A549 (cell line): Measurements from ENCODE around the gene FRS2. TPM values are rescaled to one million over a fixed set of nuclear protein-coding genes. Genes with fewer than 3 reads are reported as not detected.
A peak's percentile ranks its signal among the peaks of the same experiment; 100 is the strongest.

ENCODE experiments used
- ATAC-seq, 2 experiments: fragments of 200-7000 bp in 1 of 2; fragments of >200 bp in 1 of 2; cut with Nextera tagmentation in 1 of 2; cut with Tn5 transposase in 1 of 2; 3 replicates each; pipeline versions ENCODE4 v1.8.0 to v1.9.1; 2018 to 2020; ENCODE audit warnings: mild to moderate bottlenecking in 1 of 2, moderate library complexity in 1 of 2
- CTCF ChIA-PET: fragments of 300-600 bp; sonication (Branson Sonifier 250); formaldehyde crosslinking; extraction: SDS; loops from one replicate; lab custom pipeline; 2021; ENCODE audit warnings: antibody characterized with exemption, inconsistent platforms; lab: Yijun Ruan, JAX
- POLR2A ChIA-PET: fragments of 350-600 bp; formaldehyde crosslinking; extraction: SDS; loops from one replicate; lab custom pipeline; 2021; ENCODE audit warnings: antibody characterized with exemption, inconsistent platforms; lab: Yijun Ruan, JAX
- DNase-seq, 2 experiments: peaks; one replicate each; pipeline versions ENCODE4 v3.0.0 to v3.0.0-alpha.2; 2011 to 2016; ENCODE audit warnings: low read depth in 1 of 2, low spot score in 1 of 2
- FAIRE-seq: peaks from 2 replicates; lab custom pipeline; 2011; peaks lifted over from hg19 to GRCh38; lab: Jason Lieb, UNC
- H3K27ac ChIP-seq, 2 experiments: fragments of >200 bp; sonication (Bioruptor Twin); formaldehyde crosslinking; 3 replicates each; pipeline ENCODE4 v1.5.1; 2016 to 2017
- H3K4me1 ChIP-seq: fragments of >200 bp; sonication (Bioruptor Twin); formaldehyde crosslinking; 3 replicates; pipeline ENCODE4 v1.6.1; 2016
- H3K4me2 ChIP-seq: fragments of >200 bp; sonication (Bioruptor Twin); formaldehyde crosslinking; 3 replicates; pipeline ENCODE4 v1.6.1; 2016
- H3K4me3 ChIP-seq: fragments of >200 bp; sonication (Bioruptor Twin); formaldehyde crosslinking; 3 replicates; pipeline ENCODE4 v1.5.1; 2016
- H3K9me3 ChIP-seq: fragments of >200 bp; sonication (Bioruptor Twin); formaldehyde crosslinking; 3 replicates; pipeline ENCODE4 v1.6.1; 2016
- ATOH8 ChIP-seq: fragments of 250-450 bp; sonication (Bioruptor Pico); IDR thresholded peaks from 2 replicates; pipeline ENCODE4 v1.5.0; 2020; ENCODE audit warnings: low read depth, mild to moderate bottlenecking, moderate library complexity
- CTCF ChIP-seq: fragments of >200 bp; sonication (Bioruptor Twin); formaldehyde crosslinking; IDR thresholded peaks from 3 replicates; pipeline ENCODE4 v1.5.1; 2016
- FOSB ChIP-seq: fragments of 250-450 bp; sonication (Bioruptor Pico); IDR thresholded peaks from 2 replicates; pipeline ENCODE4 v1.5.0; 2020; ENCODE audit warnings: mild to moderate bottlenecking, moderate library complexity
- FOSL2 ChIP-seq, 2 experiments: fragments of 450-650 bp in 1 of 2; fragments of >200 bp in 1 of 2; sonication (Bioruptor Twin) in 1 of 2; formaldehyde crosslinking; IDR thresholded peaks; 2 replicates each; pipeline versions ENCODE4 v1.5.0 to v1.6.1; 2016 to 2020; ENCODE audit warnings: mild to moderate bottlenecking in 1 of 2, moderate library complexity in 1 of 2
- GATA3 ChIP-seq: IDR thresholded peaks from 2 replicates; pipeline ENCODE4 v1.6.1; 2012; ENCODE audit warnings: borderline replicate concordance
- HES2 ChIP-seq: fragments of >200 bp; sonication (Bioruptor Twin); formaldehyde crosslinking; IDR thresholded peaks from 2 replicates; pipeline ENCODE4 v1.6.1; 2016
- PHF8 ChIP-seq: fragments of 200-600 bp; sonication (generic); IDR thresholded peaks from 2 replicates; pipeline ENCODE4 v1.6.1; 2016; ENCODE audit warnings: low read depth, mild to moderate bottlenecking, antibody characterized with exemption, moderate library complexity, borderline replicate concordance
- POLR2A ChIP-seq: IDR thresholded peaks from 2 replicates; pipeline ENCODE4 v1.6.1; 2012; ENCODE audit warnings: mild to moderate bottlenecking, low read length
- RARB ChIP-seq: fragments of 250-450 bp; sonication (Bioruptor Pico); IDR thresholded peaks from 2 replicates; pipeline ENCODE4 v1.8.0; 2021; ENCODE audit warnings: mild to moderate bottlenecking, moderate library complexity
- RCOR1 ChIP-seq: fragments of 150-350 bp; IDR thresholded peaks from 2 replicates; pipeline ENCODE4 v1.6.1; 2014; ENCODE audit warnings: antibody characterized with exemption, low read length, low read depth
- REST ChIP-seq: fragments of 200-600 bp; sonication (generic); IDR thresholded peaks from 2 replicates; pipeline ENCODE4 v1.6.1; 2016; ENCODE audit warnings: antibody characterized with exemption, mild to moderate bottlenecking, moderate library complexity
- RNF2 ChIP-seq: fragments of 200-600 bp; sonication (generic); IDR thresholded peaks from 2 replicates; pipeline ENCODE4 v1.6.1; 2016; ENCODE audit warnings: low read depth, mild to moderate bottlenecking, antibody characterized with exemption, moderate library complexity, borderline replicate concordance
- SREBF2 ChIP-seq: fragments of 450-650 bp; IDR thresholded peaks from 2 replicates; pipeline ENCODE4 v1.6.1; 2014; ENCODE audit warnings: mild to moderate bottlenecking, moderate library complexity
- ZC3H11A ChIP-seq: fragments of 450-650 bp; IDR thresholded peaks from 2 replicates; pipeline ENCODE4 v1.6.1; 2014; ENCODE audit warnings: antibody characterized with exemption, mild to moderate bottlenecking
- WGBS: methylation state at CpG from one replicate; pipeline ENCODE4 v1.1.6; 2017; ENCODE audit errors: missing lambda C conversion rate; 5-methylcytosine and 5-hydroxymethylcytosine counted together
- polyA plus RNA-seq, 4 experiments: library from polyadenylated mRNA; depleted of rRNA in 3 of 4; stranded (reverse); fragments of >200 nt; fragmentation: RNase III in 1 of 4; extraction: RNeasy Plus Mini Kit Qiagen cat#74134 plus additional on column Dnase treatment in 1 of 4; gene quantifications; 2 replicates in 3 of 4; 3 replicates in 1 of 4; pipeline ENCODE4 v1.2.3, GENCODE V29; 2011 to 2017

The FRS2 gene
- polyA plus RNA-seq, 2 of the 4 experiments (the other 2 are of a cell fraction) = 14.9 to 28.6 TPM

GRCh38 chr12:69469854-69470188 is 367 bp upstream of the FRS2 start:
- ATAC-seq = peak; percentile 40 to 41
- no peak for TF ChIP-seq REST
- no peak for TF ChIP-seq RNF2
- no peak for TF ChIP-seq RCOR1
- no peak for TF ChIP-seq CTCF
- TF ChIP-seq SREBF2 = no peak
- TF ChIP-seq POLR2A = no peak
- no peak for TF ChIP-seq GATA3
- TF ChIP-seq FOSL2 (IDR thresholded peaks at IDR 0.05) = no peak
- TF ChIP-seq FOSL2 (CRISPR knock-in tag; IDR thresholded peaks at IDR 0.05) = no peak
- TF ChIP-seq HES2 = no peak
- TF ChIP-seq ZC3H11A = no peak
- DNase-seq = no peak
- FAIRE-seq = no peak
- 12% methylated on average over 10 of the region's 10 CpGs for WGBS
- Histone ChIP-seq H3K9me3 (no peaks in the 10 kb centered on the region), H3K4me1 (peaks cover 44% of the 10 kb centered on the region), H3K27ac (peak overlapping the region; percentile 96 to 97), H3K4me3 (peak overlapping the region; percentile 92), H3K4me2 (peak overlapping the region; percentile 87)
- ChIA-PET POLR2A (interaction anchor here (0.6 to 2.2 kb wide), 9 partner anchors 9 to 115 kb away, joined by 3 to 20 read pairs (median 5); partner anchors contain the start of gene CCT2), CTCF (interaction anchor here (1.2 to 3.6 kb wide), 10 partner anchors 11 to 113 kb away, joined by 3 to 29 read pairs (median 6); no protein-coding TSS in a partner anchor)

- WGBS = 2% methylated on average over 7 of the region's 7 CpGs
- POLR2A ChIA-PET = interaction anchor here (1.0 to 2.2 kb wide), 8 partner anchors 10 to 114 kb away, joined by 3 to 20 read pairs (median 5); partner anchors contain the start of gene CCT2
- DNase-seq = no peak
Measured at GRCh38 chr12:69471076-69471430, 865 bp downstream of the FRS2 start.

GRCh38 chr12:69471667-69472385 is 1.6 kb downstream of the FRS2 start:
- no peaks in the 10 kb centered on the region for H3K9me3 ChIP-seq
- DNase-seq (no peak), ATAC-seq (no peak), FAIRE-seq (no peak)
- peak overlapping the region; percentile 92 for H3K4me3 ChIP-seq
- no peak overlapping the region for H3K27ac ChIP-seq
- WGBS = 82% methylated on average over 5 of the region's 5 CpGs
- no peak for TF ChIP-seq ATOH8 (CRISPR knock-in tag)
- no peak for TF ChIP-seq RARB
- H3K4me2 ChIP-seq = peak overlapping the region; percentile 84
- POLR2A ChIA-PET = interaction anchor here (0.9 to 1.9 kb wide), 2 partner anchors 82 to 99 kb away, joined by 3 to 5 read pairs; no protein-coding TSS in a partner anchor
- CTCF ChIA-PET = interaction anchor here (2.6 to 3.6 kb wide), 4 partner anchors 12 to 100 kb away, joined by 9 to 29 read pairs (median 19); no protein-coding TSS in a partner anchor
- H3K4me1 ChIP-seq = peaks cover 63% of the 10 kb centered on the region

More at GRCh38 chr12:69471076-69471430, 865 bp downstream of the FRS2 start:
- Histone ChIP-seq H3K27ac (peak overlapping the region; percentile 96 to 97), H3K4me1 (peaks cover 56% of the 10 kb centered on the region), H3K4me2 (peak overlapping the region; percentile 84), H3K4me3 (peak overlapping the region; percentile 92), H3K9me3 (no peaks in the 10 kb centered on the region)
- FAIRE-seq (peak; percentile 18), ATAC-seq (no peak)
- TF ChIP-seq PHF8 = no peak
- no peak for TF ChIP-seq FOSB (CRISPR knock-in tag)
- CTCF ChIA-PET = interaction anchor here (0.8 to 3.6 kb wide), 15 partner anchors 9 to 114 kb away, joined by 3 to 29 read pairs (median 5); no protein-coding TSS in a partner anchor
